Measurements from ENCODE around the gene PTRH1.

GRCh38 chr9:127707766-127708165 is 7.7 kb downstream of the PTRH1 start:
- TF ChIP-seq EP300 (IDR thresholded peaks at IDR 0.05) = no peak
- TF ChIP-seq POLR2A (IDR thresholded peaks at IDR 0.05) = no peak

All from suprapubic skin (tissue), 2 donors.